Superior temporal gyrus (tissue), 1 donor: ENCODE measurements around the gene TRIO.
A peak's percentile ranks its signal among the peaks of the same experiment; 100 is the strongest.

Experiments used
- DNase-seq: peaks from one replicate; pipeline ENCODE4 v3.0.0-alpha.2; 2016; ENCODE audit errors: extremely low spot score

The TRIO gene

DNA sequence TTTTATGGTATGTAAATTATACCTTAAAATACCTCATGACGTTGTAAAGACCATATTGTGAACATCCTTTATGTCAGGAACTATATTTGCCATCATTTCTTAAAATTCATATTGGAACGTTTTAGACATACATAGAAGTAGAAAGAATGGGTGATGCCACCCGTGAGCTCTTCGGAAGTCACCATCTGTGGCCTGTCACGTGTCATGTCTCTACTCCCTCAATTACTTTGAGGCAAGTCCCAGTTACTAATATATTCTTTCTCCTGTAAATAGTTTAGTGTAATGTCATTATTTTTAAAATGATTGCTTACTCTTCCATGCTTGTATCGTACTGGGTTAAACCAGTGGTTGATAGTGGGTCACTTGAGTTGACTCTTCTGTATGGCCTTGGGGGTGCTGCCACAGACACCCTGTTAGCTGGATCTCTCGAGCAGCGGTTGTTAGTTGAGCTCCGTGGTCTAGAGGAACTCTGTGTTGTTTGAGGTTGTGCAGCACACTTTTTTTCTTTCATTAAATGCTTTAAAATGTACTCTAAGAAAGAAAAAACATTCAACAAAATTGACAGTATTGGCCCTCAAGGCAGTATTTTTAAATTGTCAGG lies 66.2 kb downstream of the TRIO start:
- no peak for DNase-seq

- no peak for DNase-seq
Observed at GRCh38 chr5:14209836-14210235, 66.7 kb downstream of the TRIO start.

DNA sequence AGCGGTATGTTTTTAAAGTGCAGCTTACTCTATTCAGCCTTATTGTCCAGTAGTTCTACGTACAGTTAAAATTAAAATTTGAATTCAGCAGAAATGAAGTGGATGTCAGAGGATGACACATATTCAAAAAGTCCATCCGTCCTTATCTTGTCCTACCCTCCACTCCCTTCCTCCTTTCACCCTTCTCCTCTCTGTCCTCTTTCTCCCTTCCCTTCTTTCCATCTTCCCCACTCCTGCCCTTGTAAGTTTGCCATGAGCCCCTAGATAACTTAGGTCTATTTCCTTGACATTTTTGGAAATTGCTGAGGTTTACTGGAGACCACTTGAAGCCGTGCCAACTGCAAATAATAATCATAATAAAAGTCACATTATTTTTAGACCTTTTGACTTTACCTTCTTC lies 67.6 kb downstream of the TRIO start:
- no peak for DNase-seq

- no peak for DNase-seq
Observed at GRCh38 chr5:14211818-14212803, 69.0 kb downstream of the TRIO start.

GRCh38 chr5:14212838-14213237 lies 69.7 kb downstream of the TRIO start:
- DNase-seq = no peak

DNA sequence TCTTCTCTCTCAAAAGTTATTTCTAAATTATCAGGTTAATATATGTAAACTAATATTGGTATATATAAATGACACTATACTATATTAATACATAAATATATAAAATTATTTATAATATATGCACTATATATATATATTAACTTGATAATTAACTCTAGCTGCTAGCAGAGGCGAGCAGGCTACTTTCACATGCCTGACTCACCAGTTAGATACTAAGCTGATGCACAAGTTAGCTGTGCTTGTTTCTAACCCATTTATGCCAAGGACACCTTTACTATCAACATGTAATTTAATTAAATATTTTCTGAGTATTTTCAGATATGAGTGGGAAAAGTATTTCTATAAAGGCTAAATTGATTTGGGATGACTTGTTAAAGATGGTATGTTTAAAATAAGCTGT lies 70.1 kb downstream of the TRIO start:
- no peak for DNase-seq

DNA sequence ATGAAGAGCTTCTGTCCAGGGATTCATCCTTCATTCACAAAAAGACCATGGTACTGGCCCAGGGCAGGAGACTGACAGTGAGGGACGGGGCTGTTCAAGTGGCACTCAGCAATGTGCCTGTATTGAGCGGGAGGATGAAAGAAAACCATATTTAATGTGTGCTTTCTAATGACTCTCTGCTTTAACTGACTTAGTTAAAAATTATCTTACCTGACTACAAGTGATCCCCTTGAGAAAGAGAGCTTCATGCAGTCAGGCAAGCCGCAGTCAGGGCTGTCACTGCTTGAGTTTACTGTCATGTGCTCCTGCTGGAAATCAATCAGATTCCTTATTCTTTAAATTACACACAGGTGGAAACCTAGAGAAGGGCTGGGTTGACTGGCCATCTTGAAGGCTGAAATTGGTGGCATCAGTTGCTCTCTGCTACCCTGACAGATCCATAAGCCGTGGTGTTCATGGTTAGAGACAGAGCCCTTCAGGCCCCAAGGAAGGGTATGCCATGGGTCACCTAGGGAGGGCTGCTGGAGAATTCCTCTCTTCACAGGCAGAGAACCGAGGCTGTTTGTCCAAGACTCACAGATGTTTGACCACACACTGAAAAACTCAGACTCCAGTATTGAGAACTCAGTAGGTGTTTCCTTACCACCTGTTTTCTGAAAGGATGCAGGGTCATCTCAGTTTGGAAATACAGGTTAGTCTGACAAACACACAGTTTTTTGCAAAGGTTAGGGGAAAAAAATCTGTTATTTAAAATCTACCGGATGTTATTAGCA lies 70.9 kb downstream of the TRIO start:
- no peak for DNase-seq

DNA sequence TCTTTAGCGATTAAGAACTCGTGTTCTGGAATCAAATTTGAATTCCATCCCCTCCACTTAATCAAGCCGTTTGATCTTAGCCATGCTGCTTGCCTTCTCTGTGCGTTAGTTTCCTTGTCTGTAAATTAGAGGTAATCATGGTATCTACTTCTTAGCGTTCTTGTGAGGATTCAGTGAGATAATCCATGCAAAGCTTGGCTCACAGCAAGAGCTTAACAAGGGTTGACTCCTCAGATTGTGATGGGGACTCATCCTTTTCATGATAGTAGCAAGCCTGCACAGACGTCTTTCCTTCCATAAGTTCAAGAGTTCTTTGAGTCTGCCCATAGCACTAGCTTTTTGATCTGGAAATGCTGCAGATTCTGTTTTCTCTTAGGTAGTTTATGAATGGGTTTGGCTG lies 72.8 kb downstream of the TRIO start:
- DNase-seq = no peak

DNA sequence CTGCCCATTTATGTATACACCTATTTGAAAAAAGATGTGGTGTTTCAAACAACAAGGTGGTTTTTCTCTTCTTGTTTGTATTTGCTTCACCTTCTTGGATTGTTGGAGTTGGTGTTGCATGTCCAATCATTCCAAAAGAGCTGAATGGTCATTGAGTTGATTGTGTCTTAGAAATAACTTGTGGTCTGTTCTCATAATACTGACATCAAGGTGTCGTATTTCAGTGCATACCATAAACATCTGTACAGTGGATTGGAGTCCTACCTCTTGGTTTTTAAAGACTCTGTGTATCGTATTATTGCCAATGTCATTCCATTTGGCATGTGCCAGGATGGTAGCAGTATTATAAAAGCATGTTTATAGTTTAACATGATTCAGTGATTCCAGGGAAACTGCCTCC lies 73.2 kb downstream of the TRIO start:
- DNase-seq = no peak

DNA sequence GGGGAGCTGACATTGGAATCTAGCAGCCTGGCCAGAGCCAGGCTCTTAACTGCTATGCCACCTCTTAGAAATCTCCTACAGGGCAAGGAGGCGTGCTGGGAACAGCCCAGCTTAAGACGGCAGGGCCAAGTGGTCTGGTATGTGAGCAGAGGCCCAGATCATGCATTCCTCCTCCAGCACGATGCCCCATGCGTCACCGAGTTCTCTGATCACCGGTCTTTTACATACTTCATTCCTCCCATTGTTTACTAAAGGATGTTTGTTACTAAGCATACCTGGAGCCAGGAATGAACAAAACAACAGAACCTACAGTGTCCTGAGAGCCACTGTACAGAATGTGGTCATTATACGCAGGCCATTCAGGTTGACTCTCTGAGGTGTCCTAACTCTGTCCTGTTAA lies 73.8 kb downstream of the TRIO start:
- no peak for DNase-seq

DNA sequence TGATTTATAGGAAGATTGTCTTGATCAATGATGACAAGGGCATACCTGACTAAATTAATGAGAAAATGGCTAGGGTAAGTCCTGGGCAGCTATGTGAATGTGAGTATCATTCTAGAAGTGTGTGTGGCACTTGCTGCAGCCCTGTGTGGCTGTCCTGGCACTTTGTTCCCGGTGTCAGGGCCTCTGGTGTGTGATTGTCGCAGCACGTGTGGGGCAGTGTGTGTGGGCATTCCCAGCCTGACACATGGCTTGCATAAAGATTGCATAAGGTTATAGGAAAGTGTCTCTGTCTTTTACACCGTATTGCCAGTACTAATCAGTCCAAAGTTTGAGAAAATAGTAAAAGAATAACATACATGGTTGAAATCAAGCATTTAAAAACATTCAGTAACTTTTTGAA lies 74.4 kb downstream of the TRIO start:
- DNase-seq = no peak

DNA sequence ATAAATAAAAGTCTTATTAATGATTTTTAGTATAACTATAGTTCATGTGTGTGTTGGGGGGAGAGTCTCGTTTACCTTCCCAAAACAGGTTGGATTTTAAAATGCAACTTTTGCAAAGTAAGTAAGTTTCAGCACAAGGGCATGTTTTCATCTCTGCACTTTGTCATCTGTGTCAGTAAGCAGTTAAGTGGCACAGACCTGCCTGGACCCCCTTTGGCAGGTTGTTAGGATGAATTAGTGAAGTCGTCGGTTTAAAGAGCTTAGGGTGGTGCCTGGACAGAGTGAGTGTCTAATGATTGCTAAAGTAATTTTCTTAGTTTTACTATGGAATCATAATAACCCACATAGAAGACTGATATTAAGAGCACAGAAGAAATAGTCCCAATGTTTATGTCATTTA lies 74.9 kb downstream of the TRIO start:
- no peak for DNase-seq

GRCh38 chr5:14218480-14218879 lies 75.3 kb downstream of the TRIO start:
- no peak for DNase-seq

DNA sequence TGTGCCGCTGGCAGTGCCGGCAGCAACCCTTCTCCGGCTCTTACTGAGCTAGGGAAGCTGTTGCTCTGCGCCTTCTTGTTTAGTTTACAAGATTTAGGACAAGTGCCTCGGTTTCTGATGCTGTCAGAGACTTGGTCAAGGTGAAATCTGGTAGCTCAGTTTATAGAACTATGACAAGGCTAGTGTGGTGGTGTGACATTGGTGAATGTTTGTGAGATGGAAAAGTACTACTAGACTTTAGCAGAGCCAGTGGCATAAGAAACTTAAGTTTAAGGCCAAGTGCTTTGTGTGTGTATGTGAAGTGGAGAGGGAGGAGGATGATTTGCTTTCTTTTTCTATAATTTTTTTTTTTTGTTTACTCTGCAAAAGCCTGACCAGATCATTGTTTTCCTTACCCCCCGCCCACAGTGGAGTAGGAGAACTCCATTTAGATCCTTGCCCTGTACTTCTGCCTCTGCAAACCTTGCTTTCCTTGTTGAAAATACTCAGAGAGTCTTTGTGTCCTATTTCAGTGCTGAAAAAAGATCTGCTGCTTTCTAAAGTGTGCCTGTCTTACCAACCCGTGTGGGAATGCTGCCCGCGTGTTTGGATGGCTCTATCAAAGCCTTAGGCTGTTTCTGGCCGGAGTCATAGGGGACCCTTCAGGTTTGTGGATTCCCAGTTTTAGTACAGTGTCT lies 75.9 kb downstream of the TRIO start:
- peak; percentile 52 for DNase-seq

GRCh38 chr5:14219800-14220512 lies 76.8 kb downstream of the TRIO start:
- DNase-seq = no peak

DNA sequence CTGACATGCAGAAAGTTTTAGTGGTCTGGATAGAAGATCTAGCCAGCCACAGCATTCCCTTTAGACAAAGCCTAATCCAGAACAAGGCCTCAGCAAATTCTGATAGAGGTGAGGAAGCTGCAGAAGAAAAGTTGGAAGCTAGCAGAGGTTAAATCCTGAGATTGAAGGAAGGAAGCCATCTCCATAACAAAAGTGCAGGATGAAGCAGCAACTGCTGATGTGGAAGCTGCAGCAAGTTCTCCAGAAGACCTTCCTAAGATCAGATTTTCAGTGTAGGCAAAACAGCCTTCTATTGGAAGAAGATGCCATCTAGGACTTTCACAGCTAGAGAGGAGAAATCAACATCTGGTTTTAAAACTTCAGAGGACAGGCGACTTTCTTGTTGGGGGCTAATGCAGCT lies 77.5 kb downstream of the TRIO start:
- DNase-seq = no peak

DNA sequence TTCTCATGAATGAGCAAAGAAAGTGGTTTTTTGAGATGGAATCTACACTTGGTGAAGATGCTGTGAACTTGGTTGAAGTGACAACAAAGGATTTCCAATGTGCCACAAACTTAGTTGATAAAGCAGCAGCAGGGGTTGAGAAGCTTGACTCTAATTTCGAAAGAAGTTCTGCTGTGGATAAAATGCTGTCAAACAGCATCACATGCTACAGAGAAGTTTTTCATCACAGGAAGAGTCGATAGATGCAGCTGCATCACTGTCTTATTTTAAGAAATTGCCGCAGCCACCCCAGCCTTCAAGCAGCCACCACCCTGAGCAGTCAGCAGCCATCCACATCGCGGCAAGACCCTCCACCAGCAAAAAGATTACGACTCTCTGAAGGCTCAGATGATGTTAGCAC lies 78.6 kb downstream of the TRIO start:
- no peak for DNase-seq

DNA sequence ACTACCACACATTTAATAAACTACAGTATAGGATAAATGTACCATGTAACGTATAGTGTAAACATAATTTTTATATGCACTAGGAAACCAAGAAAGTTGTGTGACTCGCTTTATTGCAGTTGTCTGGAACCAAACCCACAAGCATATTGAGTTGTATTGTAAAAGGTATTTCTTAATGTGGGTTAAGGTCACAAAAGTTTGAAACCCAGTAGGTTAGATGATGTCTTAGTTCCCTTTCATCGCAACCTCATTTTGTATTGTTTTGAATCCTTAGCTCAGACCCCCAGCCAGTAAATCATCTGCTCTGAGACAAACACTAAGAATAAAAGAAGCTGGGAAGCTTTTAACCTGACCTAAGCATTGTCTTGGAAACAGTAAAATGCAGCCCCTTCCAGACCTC lies 79.1 kb downstream of the TRIO start:
- no peak for DNase-seq

GRCh38 chr5:14223372-14223771 lies 80.2 kb downstream of the TRIO start:
- DNase-seq = no peak

- DNase-seq = no peak
Observed at GRCh38 chr5:14225173-14225834, 82.2 kb downstream of the TRIO start.

GRCh38 chr5:14226149-14226548 lies 83.0 kb downstream of the TRIO start:
- DNase-seq = no peak
